H9 (cell line): ENCODE results near the gene NCBP3. TPM values are rescaled to one million over a fixed set of nuclear protein-coding genes. Genes with fewer than 3 reads are reported as not detected.

Source experiments
- DNase-seq: peaks from one replicate; pipeline ENCODE4 v3.0.0-alpha.2; 2017
- H2AFZ ChIP-seq: one replicate; pipeline ENCODE4 v1.6.1; 2013; ENCODE audit warnings: mild to moderate bottlenecking, low read length, control low read depth, moderate library complexity
- H2AK5ac ChIP-seq: 2 replicates; pipeline ENCODE4 v1.6.1; 2013; ENCODE audit warnings: low read length, control low read depth, mixed read lengths; ENCODE audit not compliant: insufficient read length
- H2BK120ac ChIP-seq: one replicate; pipeline ENCODE4 v1.6.1; 2013; ENCODE audit warnings: low read depth, mild to moderate bottlenecking, low read length, control low read depth, inconsistent platforms; ENCODE audit not compliant: poor library complexity, severe bottlenecking
- H2BK12ac ChIP-seq: 2 replicates; pipeline ENCODE4 v1.6.1; 2013; ENCODE audit warnings: low read length, control low read depth, mixed read lengths, low read depth; ENCODE audit not compliant: insufficient read length
- H2BK15ac ChIP-seq: 2 replicates; pipeline ENCODE4 v1.6.1; 2013; ENCODE audit warnings: low read depth, low read length, control low read depth
- H2BK20ac ChIP-seq: one replicate; pipeline ENCODE4 v1.6.1; 2013; ENCODE audit warnings: low read depth, mild to moderate bottlenecking, low read length, control low read depth, inconsistent platforms; ENCODE audit not compliant: poor library complexity, severe bottlenecking
- H2BK5ac ChIP-seq: 2 replicates; pipeline ENCODE4 v1.6.1; 2013; ENCODE audit warnings: low read length, control low read depth, mixed read lengths; ENCODE audit not compliant: insufficient read length
- H3K14ac ChIP-seq: 2 replicates; pipeline ENCODE4 v1.6.1; 2013; ENCODE audit warnings: low read length, control low read depth; ENCODE audit not compliant: insufficient read depth
- H3K18ac ChIP-seq: 2 replicates; pipeline ENCODE4 v1.6.1; 2013; ENCODE audit warnings: low read depth, mild to moderate bottlenecking, mixed read lengths, low read length, control low read depth; ENCODE audit not compliant: insufficient read length
- H3K23ac ChIP-seq: 2 replicates; pipeline ENCODE4 v1.6.1; 2013; ENCODE audit warnings: low read length, control low read depth, mixed read lengths, low read depth; ENCODE audit not compliant: insufficient read length
- H3K23me2 ChIP-seq: 2 replicates; pipeline ENCODE4 v1.6.1; 2013; ENCODE audit warnings: low read depth, mild to moderate bottlenecking, mixed read lengths, low read length, control low read depth; ENCODE audit not compliant: insufficient read length, poor library complexity, severe bottlenecking
- H3K27ac ChIP-seq: 2 replicates; pipeline ENCODE4 v1.5.1; 2013; ENCODE audit warnings: low read length, control low read depth, mixed read lengths, low read depth; ENCODE audit not compliant: insufficient read length
- H3K27me3 ChIP-seq: 2 replicates; pipeline ENCODE4 v1.6.1; 2013; ENCODE audit warnings: low read length, control low read depth, inconsistent platforms; ENCODE audit not compliant: insufficient read depth
- H3K4ac ChIP-seq: 2 replicates; pipeline ENCODE4 v1.6.1; 2013; ENCODE audit warnings: low read depth, mild to moderate bottlenecking, control low read depth, inconsistent platforms, low read length, moderate library complexity
- H3K4me1 ChIP-seq: 2 replicates; pipeline ENCODE4 v1.6.1; 2013; ENCODE audit warnings: low read length, control low read depth, inconsistent platforms; ENCODE audit not compliant: insufficient read depth
- H3K4me2 ChIP-seq: 2 replicates; pipeline ENCODE4 v1.6.1; 2013; ENCODE audit warnings: low read length, control low read depth, mixed read lengths; ENCODE audit not compliant: insufficient read length, insufficient read depth
- H3K56ac ChIP-seq: 2 replicates; pipeline ENCODE4 v1.6.1; 2013; ENCODE audit warnings: low read depth, mild to moderate bottlenecking, mixed read lengths, low read length, control low read depth; ENCODE audit not compliant: insufficient read length
- H3K79me1 ChIP-seq: 2 replicates; pipeline ENCODE4 v1.6.1; 2013; ENCODE audit warnings: low read depth, mild to moderate bottlenecking, moderate library complexity, low read length, control low read depth, inconsistent platforms; ENCODE audit not compliant: insufficient read depth, poor library complexity, severe bottlenecking
- H3K79me2 ChIP-seq: 2 replicates; pipeline ENCODE4 v1.6.1; 2013; ENCODE audit warnings: low read length, control low read depth, inconsistent platforms; ENCODE audit not compliant: insufficient read depth
- H3K9ac ChIP-seq: 2 replicates; pipeline ENCODE4 v1.6.1; 2013; ENCODE audit warnings: low read length, control low read depth, mixed read lengths; ENCODE audit not compliant: insufficient read length; ENCODE audit errors: extremely low read depth
- H3K9me3 ChIP-seq: one replicate; pipeline ENCODE4 v1.6.1; 2013; ENCODE audit warnings: low read depth, low read length, inconsistent platforms; ENCODE audit not compliant: control insufficient read depth
- H3T11ph ChIP-seq: one replicate; pipeline ENCODE4 v1.6.1; 2013; ENCODE audit warnings: mild to moderate bottlenecking, low read length, control low read depth, inconsistent platforms
- H4K20me1 ChIP-seq: one replicate; pipeline ENCODE4 v1.6.1; 2013; ENCODE audit not compliant: control insufficient read depth, insufficient read length, insufficient read depth
- H4K5ac ChIP-seq: 2 replicates; pipeline ENCODE4 v1.6.1; 2013; ENCODE audit warnings: low read depth, mild to moderate bottlenecking, mixed read lengths, low read length, control low read depth; ENCODE audit not compliant: insufficient read length
- H4K8ac ChIP-seq: replicated peaks from 2 replicates; pipeline ENCODE4 v1.6.1; 2013; ENCODE audit warnings: low read length, control low read depth, mixed read lengths, low read depth; ENCODE audit not compliant: insufficient read length
- H4K91ac ChIP-seq: 2 replicates; pipeline ENCODE4 v1.6.1; 2013; ENCODE audit warnings: low read depth, mild to moderate bottlenecking, moderate library complexity, mixed read lengths, low read length, control low read depth; ENCODE audit not compliant: insufficient read length
- H3K27ac Mint-ChIP-seq, 3 experiments: 2 replicates in 2 of 3; 3 replicates in 1 of 3; pipeline ENCODE4 v1.8.0; 2020 to 2021; ENCODE audit warnings: mixed read lengths in 3 of 3, mild to moderate bottlenecking in 1 of 3, moderate library complexity in 1 of 3
- H3K27me3 Mint-ChIP-seq: 2 replicates; pipeline ENCODE4 v1.8.0; 2021; ENCODE audit warnings: low read depth, mild to moderate bottlenecking, moderate library complexity, mixed read lengths
- H3K36me3 Mint-ChIP-seq, 3 experiments: 2 replicates in 2 of 3; 3 replicates in 1 of 3; pipeline ENCODE4 v1.8.0; 2020 to 2021; ENCODE audit warnings: low read depth in 3 of 3, mixed read lengths in 3 of 3; ENCODE audit not compliant: insufficient read depth in 1 of 3
- H3K4me1 Mint-ChIP-seq, 2 experiments: 2 replicates each; pipeline ENCODE4 v1.8.0; 2020; ENCODE audit warnings: mixed read lengths in 2 of 2
- H3K4me3 Mint-ChIP-seq, 2 experiments: 2 replicates in 1 of 2; 3 replicates in 1 of 2; pipeline ENCODE4 v1.8.0; 2020 to 2021; ENCODE audit warnings: mild to moderate bottlenecking in 2 of 2, mixed read lengths in 2 of 2, moderate library complexity in 1 of 2
- H3K9me3 Mint-ChIP-seq, 2 experiments: 2 replicates in 1 of 2; 3 replicates in 1 of 2; pipeline ENCODE4 v1.8.0; 2020; ENCODE audit warnings: mild to moderate bottlenecking in 2 of 2, mixed read lengths in 2 of 2, moderate library complexity in 1 of 2
- CTCF ChIP-seq: fragments of 200-600 bp; sonication (generic); conservative IDR thresholded peaks from 3 replicates; pipeline ENCODE4 v1.8.0; 2021; ENCODE audit warnings: antibody characterized with exemption, mild to moderate bottlenecking
- WGBS: extraction: QIAGEN DNeasy Blood & Tissue Kit; methylation state at CpG from one replicate; pipeline ENCODE4 v1.1.7; 2013; ENCODE audit warnings: missing lambda C conversion rate, low lambda C conversion rate, mixed read lengths; ENCODE audit not compliant: insufficient read length; ENCODE audit errors: extremely low coverage; 5-methylcytosine and 5-hydroxymethylcytosine counted together
- total RNA-seq: library from RNA; stranded (reverse); gene quantifications from 2 replicates; pipeline ENCODE4 v1.2.1, GENCODE V29; 2021

NCBP3 gene
- total RNA-seq, 1 experiment from 2014 or later = 45.7 TPM

GRCh38 chr17:3761918-3762380 lies 84.1 kb downstream of the NCBP3 start:
- H3K27me3 ChIP-seq = no peaks in the 10 kb centered on the region
- H2BK15ac ChIP-seq = no peak overlapping the region
- no peak overlapping the region for H2BK5ac ChIP-seq
- H4K20me1 ChIP-seq = no peaks in the 10 kb centered on the region
- H3K4me2 ChIP-seq = no peak overlapping the region
- peak overlapping the region; percentile 5 for H3K18ac ChIP-seq
- no peak overlapping the region for H3K27ac ChIP-seq
- H3T11ph ChIP-seq = no peak overlapping the region
- H3K56ac ChIP-seq = no peak overlapping the region
- H2AFZ ChIP-seq = no peak overlapping the region
- H4K91ac ChIP-seq = no peak overlapping the region
- H2AK5ac ChIP-seq = no peak overlapping the region
- H3K9ac ChIP-seq = no peak overlapping the region
- H3K79me1 ChIP-seq = no peaks in the 10 kb centered on the region
- Mint-ChIP-seq H3K36me3 (peaks cover 0 to 13% (median 8%) of the 10 kb centered on the region in 3 experiments; a peak in 5 of 7 replicates), H3K4me3 (no peak overlapping the region), H3K4me1 (no peaks in the 10 kb centered on the region), H3K27ac (no peak overlapping the region), H3K27me3 (peaks cover 4% of the 10 kb centered on the region; the same call in 1 of the 2 replicates), H3K9me3 (peaks cover 7 to 10% of the 10 kb centered on the region in 2 experiments; a peak in 4 of 5 replicates)
- no peaks in the 10 kb centered on the region for H3K9me3 ChIP-seq
- H4K5ac ChIP-seq = no peak overlapping the region
- H3K14ac ChIP-seq = no peak overlapping the region; the same call in 1 of the 2 replicates
- no peaks in the 10 kb centered on the region for H3K23me2 ChIP-seq
- no peaks in the 10 kb centered on the region for H3K4me1 ChIP-seq
- H4K8ac ChIP-seq = no peak overlapping the region
- DNase-seq = no peak
- no peak overlapping the region for H2BK20ac ChIP-seq
- no peak overlapping the region for H2BK12ac ChIP-seq
- H3K79me2 ChIP-seq = no peaks in the 10 kb centered on the region
- WGBS = no CpG with 5 or more reads among the region's 16 CpGs
- no peak overlapping the region for H2BK120ac ChIP-seq
- no peak for TF ChIP-seq CTCF
- no peak overlapping the region for H3K23ac ChIP-seq
- no peak overlapping the region for H3K4ac ChIP-seq
